T-helper 22 cell (primary cell): ENCODE measurements around the gene URGCP.
A peak's percentile ranks its signal among the peaks of the same experiment; 100 is the strongest.

Experiments
- DNase-seq: peaks from one replicate; pipeline ENCODE4 v3.0.0-alpha.2; 2020; ENCODE audit warnings: low read depth

The URGCP gene, protein sequence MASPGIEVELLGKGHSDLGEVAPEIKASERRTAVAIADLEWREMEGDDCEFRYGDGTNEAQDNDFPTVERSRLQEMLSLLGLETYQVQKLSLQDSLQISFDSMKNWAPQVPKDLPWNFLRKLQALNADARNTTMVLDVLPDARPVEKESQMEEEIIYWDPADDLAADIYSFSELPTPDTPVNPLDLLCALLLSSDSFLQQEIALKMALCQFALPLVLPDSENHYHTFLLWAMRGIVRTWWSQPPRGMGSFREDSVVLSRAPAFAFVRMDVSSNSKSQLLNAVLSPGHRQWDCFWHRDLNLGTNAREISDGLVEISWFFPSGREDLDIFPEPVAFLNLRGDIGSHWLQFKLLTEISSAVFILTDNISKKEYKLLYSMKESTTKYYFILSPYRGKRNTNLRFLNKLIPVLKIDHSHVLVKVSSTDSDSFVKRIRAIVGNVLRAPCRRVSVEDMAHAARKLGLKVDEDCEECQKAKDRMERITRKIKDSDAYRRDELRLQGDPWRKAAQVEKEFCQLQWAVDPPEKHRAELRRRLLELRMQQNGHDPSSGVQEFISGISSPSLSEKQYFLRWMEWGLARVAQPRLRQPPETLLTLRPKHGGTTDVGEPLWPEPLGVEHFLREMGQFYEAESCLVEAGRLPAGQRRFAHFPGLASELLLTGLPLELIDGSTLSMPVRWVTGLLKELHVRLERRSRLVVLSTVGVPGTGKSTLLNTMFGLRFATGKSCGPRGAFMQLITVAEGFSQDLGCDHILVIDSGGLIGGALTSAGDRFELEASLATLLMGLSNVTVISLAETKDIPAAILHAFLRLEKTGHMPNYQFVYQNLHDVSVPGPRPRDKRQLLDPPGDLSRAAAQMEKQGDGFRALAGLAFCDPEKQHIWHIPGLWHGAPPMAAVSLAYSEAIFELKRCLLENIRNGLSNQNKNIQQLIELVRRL

DNA sequence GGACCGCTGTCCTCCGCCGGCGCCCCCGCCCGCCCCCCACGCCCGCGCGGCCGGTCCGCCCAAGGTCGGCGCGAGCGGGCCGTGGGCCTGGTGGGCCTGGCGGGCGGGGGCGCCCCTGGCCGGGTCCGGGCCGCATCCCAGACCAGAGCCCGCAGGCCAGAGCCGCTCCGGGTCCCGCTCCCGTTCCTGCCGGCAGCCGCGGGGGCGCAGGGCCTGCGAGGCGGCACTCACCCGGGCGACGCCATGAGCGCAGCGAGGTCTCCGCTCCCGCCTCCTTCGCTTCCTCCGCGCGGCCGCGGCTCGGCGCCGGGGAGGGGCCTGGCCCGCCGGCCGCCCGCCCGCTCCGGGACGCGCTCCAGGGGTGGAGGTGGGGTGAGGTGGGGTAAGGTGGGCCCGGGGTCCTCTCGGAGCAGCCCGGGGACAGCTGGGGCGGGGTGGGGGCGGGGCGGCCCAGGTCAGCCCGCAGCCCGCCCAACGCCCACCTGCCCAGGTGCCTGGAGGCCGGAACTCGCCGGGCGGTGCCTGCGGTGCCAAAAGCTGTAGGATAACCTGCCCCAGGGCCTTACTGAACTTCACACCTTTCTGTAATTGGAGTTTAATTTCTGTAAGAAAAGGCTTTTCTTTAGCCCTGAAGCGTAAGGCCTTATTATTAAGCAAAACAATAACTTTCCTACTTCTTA lies at the start of gene URGCP:
Gene URGCP, minus strand, starts transcription at position 266 of the 680 bp plus-strand sequence. Its CDS starts 21 bp downstream, at position 245.
- peak; percentile 23 for DNase-seq

DNA sequence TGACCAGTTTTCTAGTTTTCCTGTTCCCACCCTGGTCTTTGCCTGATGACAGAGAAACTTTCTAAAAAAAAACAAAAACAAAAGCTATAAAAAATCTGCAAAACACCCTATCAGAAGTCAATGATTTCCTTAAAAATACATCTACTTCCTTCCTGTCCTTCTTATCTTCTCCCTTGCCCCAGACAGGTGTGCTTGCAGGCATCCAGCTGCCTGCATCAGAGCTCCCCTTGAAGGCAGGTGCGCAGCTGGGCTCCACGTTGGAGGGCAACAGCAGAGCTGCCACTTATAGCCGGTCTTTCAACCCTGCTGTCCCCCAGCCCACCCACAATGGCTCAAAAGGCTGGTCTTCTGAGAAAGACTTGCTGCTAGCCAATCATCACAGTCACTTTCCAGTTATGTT lies 49.6 kb upstream of the URGCP start:
- DNase-seq = no peak

DNA sequence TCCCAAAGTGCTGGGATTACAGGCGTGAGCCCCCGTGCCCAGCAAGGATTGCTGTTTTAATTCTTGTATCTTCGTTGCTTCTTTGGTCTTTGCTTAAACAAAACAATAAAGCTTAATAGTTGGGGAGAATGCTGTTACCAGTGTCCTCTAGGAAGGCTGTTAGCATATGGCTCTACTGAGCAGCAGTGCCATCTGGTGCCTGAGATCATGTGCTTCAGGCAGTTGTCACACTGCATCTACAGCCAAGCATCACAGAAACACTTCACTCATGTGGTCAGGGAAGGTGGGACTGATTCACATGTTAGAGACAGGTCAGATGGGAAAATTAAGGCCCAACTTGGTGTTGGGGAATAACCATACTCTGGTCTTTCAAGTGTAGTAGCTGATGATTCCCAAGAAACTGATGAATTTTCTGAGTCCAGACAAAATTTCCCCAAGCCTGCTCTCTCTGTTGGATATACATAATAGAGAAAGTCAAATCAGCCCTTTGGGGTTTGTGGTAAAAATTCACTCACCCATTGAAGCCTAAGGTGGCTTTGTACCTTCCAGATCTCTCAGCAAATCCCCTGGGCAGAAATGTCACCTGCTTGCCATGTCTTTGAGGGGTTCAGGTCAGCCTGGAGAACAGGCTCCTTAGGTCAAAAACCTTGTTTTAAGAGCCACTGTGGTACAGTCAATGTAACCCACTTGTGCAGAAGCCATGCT lies 48.3 kb upstream of the URGCP start:
- no peak for DNase-seq

DNA sequence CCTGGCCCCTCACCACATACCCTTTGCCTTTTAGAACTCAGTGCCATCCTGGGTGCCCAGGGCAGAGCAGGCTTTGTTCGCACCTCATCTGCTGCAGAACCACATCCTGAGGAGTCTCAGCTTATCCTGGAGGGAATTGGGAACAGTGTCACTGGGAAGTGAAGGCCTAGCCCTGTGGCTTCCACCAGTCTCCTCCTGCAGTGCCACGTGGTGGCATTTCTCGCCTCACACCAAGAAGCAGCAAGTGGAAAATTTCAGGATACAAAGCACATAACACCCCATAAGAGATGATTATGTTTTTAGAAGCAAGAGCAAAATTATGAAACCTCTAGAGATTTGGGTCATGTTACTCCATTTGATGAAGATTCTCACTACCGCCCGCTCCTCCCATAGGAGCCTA lies 46.7 kb upstream of the URGCP start:
- no peak for DNase-seq

DNA sequence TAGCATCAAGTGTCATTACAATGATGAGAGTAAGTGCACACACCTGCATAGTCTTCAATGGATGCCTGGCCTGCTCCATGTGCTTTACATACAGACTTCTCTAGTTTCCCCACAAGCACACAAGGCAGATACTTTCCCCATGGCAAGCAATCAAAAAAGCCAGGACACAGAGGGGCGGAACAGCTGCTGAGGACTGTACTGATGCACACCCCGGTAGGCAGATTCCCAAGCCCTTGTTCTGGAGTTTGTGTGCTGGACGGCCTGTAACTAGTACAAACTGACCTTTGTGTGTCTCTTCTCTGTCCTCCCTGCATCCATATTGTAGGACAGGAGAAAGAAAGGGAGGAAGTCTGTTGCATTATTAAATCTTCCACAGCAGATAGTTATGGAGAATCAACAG lies 45.6 kb upstream of the URGCP start:
- no peak for DNase-seq

DNA sequence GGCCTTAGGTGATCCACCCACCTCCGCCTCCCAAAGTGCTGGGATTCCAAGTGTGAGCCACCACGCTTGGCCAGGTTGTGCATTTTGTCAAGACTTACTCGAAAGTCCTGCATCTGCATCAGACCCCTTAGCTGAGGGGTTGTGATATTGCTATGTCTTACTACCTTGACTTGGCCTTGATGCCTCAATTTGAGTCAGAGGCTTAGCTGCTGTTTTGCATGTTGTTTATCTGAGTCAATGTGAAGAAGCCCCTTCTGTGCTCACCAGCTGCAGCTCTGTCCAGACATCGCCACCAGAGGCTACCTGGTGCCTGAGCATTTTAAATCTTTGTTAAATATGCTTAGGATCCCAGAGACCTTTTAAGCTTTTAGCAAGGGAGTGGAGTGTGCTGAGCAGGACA lies 37.9 kb upstream of the URGCP start:
- DNase-seq = no peak

DNA sequence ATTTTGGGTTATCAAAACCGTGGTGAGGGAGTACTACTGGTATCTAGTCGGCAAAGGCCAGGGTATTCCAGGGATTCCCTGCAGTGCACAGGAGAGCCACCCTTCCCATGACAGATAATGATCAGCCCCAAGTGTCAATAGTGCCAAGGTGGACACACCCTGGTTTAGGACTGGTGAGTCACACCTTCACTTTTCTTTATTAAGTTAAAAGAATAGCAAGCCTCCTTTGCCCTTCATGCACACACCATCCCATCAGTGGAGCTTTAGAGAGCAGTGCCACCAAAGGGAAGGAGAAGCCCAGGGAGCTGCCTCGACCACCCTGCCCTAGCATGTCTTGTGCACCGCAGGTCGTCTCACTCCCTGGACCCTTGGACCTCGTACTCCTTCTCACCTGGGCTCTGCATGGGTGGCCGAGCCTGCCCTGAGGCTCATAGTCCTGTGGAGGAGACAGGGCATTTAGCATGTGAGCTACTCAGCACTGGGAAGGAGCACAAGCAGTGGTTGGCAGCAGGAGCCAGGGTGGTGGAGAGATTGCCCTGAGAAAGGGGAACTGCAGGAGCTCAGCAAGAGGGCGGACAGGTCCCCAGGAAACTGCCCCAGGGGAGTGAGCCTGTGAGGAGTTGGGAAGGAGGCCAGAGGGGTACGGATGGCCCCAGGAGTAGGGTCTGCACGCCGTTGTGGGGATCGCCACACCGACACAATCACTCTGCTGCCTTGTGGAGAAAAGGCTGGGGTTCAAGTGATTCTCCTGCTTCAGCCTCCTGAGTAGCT lies 37.2 kb upstream of the URGCP start:
- no peak for DNase-seq

DNA sequence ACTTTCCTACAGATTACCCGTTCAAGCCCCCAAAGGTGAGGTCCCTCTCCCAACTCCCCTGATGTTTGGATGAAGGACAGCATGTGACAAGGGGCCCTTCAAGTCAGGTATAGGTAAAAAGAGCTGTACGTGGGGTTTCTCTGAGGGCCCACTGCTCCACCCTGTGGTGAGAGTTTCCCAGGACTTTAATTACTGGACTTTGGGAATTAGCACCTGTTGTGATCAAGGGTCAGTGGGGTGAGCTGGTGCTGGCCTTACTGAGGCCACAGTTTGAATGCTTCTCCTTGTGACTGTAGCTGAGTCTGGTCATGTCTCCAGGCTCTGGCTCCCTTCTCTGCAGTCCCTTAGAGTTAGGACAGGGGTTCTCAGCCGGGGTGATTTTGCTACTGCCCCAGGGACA lies 36.6 kb upstream of the URGCP start:
- DNase-seq = no peak

DNA sequence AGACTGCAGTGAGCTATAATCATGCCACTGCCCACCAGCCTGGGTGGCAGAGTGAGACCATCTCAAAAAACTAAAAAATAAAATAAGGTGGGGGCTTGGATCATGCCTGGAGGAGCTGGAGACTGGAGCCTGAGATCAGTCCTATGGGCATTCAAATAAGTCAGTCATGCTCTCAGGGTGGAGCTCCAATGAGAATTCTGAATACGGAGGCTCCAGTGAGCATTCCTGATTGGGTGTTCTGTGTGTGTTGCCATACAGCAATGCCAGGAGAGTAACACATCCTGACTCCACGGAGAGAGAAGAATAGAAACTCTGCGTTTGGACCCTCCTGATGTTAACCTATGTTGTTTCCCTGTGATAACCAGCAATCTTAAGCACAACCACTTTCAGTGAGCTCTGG lies 35.9 kb upstream of the URGCP start:
- no peak for DNase-seq

DNA sequence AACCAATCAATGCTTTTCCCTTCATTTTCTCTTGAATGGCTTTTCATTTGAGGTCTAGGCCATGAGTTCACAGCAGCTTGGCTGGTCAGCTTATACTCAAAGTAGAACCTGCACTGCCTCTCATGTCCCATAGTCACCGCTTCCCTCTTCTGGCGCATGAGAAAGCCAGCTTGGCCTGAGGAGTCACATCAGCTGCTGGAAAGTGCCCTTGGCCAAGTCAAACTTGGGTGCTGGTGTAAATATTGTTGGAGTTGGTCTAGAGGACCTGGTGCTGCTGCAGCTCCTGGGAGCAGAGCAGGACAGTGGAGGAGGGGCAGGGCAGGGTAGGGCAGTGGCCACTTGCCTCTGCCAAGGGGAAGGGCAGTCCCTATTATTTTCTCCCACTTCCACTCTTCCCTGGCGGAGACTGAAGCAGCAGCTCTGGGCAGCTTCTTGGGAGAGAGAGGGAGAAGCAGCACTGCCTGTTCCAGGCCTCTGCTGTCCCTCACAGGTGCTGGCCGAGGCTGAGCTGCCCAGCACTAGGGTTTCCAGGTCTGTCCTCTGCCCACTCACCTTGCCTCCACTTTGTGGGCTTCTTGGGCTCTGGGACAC lies 32.6 kb upstream of the URGCP start:
- DNase-seq = no peak

DNA sequence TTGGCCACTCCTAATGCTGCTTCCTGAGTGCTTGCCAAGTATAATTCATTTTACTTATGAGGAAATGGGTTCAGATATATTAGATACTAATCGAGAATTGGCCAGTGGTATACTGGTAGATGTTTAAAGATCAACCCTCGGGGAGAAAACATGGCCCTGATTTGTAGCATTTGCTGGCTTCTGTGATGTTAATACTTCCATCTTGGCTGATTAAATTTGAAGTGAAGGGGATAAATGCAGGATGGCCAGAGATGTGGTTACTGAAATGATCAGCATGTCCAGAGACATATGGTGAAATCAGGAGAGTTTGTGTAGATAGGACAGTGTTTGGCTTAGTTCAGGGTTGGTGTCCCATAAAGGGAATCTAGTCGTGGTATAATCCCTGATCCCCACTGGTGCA lies 31.0 kb upstream of the URGCP start:
- DNase-seq = no peak

DNA sequence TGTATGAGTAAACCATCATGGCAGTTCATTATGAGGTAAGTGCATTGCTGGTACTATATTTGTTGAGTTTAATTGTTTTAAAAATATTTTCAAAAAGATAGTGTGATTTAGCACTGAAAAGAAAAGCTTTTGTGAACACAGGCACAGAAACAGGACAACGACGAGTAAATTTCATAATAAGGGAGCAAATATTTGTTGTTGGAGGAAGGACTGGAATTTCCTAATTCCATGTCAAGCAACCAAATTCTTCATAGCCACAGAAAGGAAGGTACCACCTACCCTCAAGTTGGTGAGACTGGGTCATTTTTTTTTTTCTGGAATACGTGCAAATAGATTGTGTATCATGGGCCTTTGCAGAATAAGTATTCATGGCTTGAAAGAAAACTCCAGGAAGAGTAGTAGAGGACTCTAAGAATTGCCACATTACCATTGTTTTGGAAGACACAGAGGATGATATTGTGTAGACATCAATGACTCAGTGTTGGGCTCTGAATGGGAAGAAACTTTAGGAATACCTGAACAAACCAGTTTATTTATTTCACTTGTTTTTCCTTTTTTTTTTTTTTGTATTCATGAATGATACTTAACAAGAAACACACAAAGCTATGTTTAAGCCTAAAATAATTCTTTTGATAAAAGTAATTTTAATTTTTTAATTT lies 27.6 kb upstream of the URGCP start:
- DNase-seq = no peak

DNA sequence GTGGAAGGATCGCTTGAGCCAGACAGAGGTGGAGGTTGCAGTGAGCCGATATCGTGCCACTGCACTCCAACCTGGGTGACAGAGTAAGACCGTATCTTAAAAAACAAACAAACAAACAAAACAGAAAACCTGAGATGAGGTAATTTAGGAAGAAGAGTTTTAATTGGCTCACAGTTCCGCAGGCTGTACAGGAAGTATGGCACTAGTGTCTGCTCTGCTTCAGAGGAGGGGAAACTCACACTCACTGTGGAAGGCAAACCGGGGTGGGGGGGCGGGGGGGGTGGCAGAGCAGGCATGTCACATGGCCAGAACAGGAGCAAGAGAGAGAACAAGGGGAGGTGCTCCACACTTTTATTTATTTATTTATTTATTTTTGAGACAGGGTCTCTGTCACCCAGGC lies 24.9 kb upstream of the URGCP start:
- DNase-seq = no peak

DNA sequence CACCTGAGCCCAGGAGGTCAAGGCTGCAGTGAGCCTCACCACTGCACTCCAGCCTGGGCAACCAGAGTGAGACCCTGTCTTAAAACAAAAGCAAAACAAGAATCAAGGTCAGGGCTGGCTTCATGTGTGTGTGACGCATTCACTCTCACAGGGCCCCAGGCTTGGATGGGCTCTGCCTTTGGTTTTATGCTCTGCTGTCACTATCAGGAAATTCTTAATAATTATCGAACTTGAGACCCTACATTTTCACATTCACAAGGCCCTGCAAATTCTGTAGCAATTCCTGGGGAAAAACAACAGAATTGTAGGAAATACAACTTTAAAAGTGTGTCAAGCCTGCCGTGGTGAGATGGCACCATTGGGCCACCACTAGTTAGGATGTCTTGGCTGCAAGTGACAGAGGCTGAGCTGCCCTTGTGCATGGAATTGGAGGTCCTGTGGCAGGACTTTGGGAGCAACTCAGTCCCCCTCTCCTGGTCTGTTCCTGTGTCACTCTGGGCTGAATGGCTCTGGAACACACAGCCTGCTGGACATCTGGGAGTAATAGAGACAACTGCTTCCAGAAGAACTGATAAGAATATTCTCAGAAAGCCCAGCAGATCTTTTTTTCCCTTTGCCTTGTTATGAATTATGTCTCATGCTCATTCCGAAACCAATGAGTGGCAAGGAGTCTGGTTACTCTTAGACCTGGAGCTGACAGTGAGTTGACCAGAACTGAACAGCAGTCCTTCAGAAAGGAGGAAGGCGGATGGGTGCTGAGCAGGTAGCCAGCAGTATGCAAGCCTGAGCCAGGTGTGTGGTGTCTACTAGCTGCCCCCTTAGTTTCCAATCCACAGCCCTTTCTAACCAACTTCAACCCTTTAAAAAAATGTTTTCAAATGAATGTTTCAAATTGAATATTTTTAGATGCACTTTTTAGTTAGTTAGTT lies 23.4 kb upstream of the URGCP start:
- DNase-seq = no peak

DNA sequence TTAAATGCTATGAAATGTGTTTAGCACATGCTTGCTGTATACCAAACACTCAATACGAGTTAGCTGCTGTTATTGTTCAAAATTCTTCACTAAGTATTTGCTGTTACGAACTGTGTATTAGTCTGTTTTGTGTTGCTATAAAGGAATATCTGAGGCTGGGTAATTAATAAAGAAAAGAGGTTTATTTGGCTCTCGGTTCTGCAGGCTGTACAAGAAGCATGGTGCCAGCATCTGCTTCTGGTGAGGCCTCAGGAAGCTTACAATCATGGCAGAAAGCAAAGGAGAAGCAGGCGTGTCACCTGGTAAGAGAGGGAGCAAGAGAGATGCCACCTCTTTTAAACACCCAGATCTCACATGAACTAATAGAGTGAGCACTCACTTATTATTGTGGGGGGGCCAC lies 21.4 kb upstream of the URGCP start:
- no peak for DNase-seq

DNA sequence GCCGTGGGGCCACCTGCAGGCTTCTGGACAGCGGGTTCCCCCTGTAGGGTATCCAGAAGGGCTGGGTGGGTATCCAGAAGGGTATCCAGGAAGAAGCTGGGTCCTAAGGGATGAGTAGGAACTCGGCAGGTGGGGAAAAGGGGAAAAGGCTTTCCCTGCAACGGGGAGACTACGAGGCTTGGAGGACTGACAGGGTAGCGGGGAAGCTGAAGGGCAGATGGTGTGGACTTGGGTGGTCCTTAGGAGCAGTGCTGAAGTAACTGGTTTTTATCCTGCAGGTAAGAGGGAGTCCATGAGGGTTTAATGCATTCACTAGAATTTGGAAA lies 20.4 kb upstream of the URGCP start:
- no peak for DNase-seq

DNA sequence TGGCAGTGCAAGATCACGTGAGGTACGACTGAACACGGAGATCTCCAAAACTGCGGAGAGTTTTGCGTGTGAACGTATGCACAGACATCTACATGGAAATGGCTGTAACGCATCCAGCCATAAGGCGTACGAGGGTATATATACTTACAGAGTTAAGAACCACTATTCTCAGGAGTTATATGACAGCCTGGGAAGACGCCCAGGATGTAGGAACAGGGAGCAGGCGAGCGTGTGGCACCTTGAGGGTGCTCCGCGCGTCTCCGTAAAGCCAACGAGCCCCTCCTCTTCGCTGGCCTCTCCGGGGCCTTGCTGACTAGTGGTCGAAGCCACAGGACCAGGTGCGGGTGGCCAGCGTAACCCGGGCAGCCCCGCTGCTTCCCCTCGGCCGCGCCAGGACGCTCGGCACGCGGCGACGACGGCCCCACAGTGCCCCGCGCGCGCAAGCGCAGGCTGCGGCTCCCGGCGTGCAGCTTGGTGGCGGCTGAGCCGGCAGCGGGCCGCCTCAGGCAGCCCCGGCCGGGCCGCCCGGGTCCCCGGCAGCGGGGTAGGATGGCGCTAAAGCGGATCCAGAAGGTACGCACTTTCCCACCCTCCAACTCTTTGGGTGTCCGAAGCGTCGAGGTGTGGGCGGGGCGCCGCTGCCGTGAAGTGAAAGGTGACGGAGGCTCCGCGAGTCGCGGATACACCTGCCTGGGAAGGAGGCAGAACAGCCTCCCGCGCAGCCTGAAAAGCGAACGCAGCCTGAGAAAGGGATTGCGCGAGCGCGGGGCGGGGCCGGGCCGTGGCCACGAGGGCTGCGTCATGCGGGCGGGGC lies 19.8 kb upstream of the URGCP start, which contains the start of gene UBE2D4:
Gene UBE2D4, plus strand, starts transcription at position 453 of the 814 bp plus-strand sequence. Its CDS starts 97 bp downstream, at position 550.
- DNase-seq = peak; percentile 75

DNA sequence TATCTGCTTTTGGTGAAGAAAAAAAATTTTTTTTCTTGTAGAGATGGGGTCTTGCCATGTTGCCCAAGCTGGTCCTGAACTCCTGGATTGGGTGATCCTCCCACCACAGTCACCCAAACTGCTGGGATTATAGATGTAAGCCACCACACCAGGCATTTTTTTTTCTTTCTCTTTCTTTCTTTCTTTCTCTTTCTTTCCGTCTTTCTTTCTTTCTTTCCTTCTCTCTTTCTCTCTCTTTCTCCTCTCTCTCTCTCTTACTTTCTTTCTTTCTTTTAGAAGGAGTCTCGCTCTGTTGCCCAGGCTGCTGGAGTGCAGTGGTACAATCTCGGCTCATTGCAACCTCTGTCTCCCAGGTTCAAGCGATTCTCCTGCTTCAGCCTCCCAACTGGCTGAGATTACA lies 16.3 kb upstream of the URGCP start:
- no peak for DNase-seq
